Measurements from ENCODE around the gene RSPH1.

Gene RSPH1

DNA sequence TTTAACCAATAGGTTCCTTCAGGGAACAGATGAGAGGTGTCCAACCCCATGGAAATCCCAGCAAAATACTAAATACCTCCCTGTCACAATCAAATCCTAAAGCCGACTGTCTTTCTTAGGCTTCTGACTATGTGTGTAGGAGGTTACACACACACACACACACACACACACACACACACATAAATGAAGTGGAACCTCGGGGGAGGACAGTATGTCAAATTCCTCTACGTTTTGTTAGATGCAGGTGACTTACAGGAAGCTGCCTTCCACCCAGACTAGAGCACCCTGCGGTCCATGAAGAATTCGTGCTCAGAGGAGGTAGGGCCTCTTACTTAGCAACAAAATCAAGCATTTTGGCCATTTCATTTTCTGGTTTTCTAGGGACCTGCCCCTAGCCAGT is 16.4 kb downstream of the RSPH1 start:
- no peak overlapping the region for H3K4me3 ChIP-seq (ENCODE audit: low read depth, low read length)
- in situ Hi-C loops (cut with HindIII; ENCODE audit: low sequenced_read_pairs) = no loop called here
- no peak for TF ChIP-seq CTCF (IDR thresholded peaks at IDR 0.05; ENCODE audit: low read depth, low read length, missing control alignments)
- DNase-seq (ENCODE audit: low read depth) = no peak

DNA sequence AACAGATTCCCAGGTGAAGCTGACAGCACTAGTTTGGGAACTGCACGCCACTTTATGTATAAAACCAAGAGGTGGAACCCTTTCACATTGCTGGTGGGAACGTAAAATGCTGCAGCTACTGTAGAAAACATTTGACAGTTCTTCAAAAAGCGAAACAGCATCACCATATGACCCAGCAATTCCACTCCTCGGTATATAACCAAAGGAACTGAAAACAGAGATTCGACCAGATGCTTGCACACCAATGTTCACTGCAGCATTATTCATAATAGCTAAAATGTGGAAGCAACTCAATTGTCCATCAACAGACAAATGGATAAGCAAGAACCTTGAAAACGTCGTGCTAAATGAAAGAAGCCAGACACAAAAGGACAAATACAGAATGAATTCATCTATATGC is 17.5 kb downstream of the RSPH1 start:
- no peak for DNase-seq (ENCODE audit: low read depth)
- in situ Hi-C loops (cut with HindIII; ENCODE audit: low sequenced_read_pairs) = no loop called here
- no peak overlapping the region for H3K4me3 ChIP-seq (ENCODE audit: low read depth, low read length)
- no peak for TF ChIP-seq CTCF (IDR thresholded peaks at IDR 0.05; ENCODE audit: low read depth, low read length, missing control alignments)

DNA sequence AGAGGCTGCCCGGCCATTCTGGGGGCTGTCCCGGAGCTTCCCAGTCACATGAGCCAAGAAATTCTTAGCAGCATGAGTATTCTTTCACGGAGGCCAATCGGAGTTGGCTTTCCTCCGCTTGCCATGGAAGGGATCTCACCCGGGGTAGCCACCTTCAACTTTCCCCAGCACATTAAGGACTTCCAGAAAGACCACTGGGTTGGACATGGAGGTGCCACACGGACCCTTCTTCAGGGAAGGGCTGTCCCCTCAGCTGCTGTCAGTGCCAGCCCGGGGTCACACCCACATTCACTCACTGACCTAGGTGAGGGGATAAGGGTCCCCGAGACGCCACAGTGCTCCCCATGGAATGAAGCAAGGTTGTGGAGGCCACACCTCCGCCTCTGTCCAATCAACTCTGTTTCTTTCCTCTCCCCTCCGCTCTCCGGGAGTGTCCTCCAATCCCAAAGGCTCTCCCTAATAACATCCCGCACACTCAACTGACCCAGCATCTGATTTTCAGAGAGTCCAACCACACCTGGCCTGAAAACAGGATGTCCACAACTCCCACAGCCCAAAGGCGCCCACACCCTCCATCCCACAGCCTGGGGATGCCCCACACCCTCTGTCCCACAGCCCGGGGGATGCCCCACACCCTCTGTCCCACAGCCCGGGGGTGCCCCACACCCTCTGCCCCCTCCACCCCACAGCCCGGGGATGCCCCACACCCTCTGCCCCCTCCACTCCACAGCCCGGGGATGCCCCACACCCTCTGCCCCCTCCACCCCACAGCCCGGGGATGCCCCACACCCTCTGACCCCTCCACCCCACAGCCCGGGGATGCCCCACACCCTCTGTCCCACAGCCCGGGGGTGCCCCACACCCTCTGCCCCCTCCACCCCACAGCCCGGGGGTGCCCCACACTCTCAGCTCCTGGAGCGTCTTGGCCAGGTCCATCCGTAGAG is 19.4 kb downstream of the RSPH1 start:
- in situ Hi-C loops (cut with HindIII; ENCODE audit: low sequenced_read_pairs) = no loop called here
- DNase-seq (ENCODE audit: low read depth) = no peak

GRCh38 chr21:42475526-42476387 is 20.3 kb downstream of the RSPH1 start:
- in situ Hi-C loops (cut with HindIII; ENCODE audit: low sequenced_read_pairs) = no loop called here
- no peak overlapping the region for H3K4me3 ChIP-seq (ENCODE audit: low read depth, low read length)
- TF ChIP-seq CTCF (IDR thresholded peaks at IDR 0.05; ENCODE audit: low read depth, low read length, missing control alignments) = no peak
- no peak for DNase-seq (ENCODE audit: low read depth)

More for the DNA sequence above, 19.4 kb downstream of the RSPH1 start:
- H3K4me3 ChIP-seq (ENCODE audit: low read depth, low read length) = no peak overlapping the region
- no peak for TF ChIP-seq CTCF (IDR thresholded peaks at IDR 0.05; ENCODE audit: low read depth, low read length, missing control alignments)

- no peak for TF ChIP-seq CTCF (IDR thresholded peaks at IDR 0.05; ENCODE audit: low read depth, low read length, missing control alignments)
- no peak for DNase-seq (ENCODE audit: low read depth)
- in situ Hi-C loops (cut with HindIII; ENCODE audit: low sequenced_read_pairs) = no loop called here
- H3K4me3 ChIP-seq (ENCODE audit: low read depth, low read length) = no peak overlapping the region
Observed at GRCh38 chr21:42475036-42475435, 21.0 kb downstream of the RSPH1 start.

DNA sequence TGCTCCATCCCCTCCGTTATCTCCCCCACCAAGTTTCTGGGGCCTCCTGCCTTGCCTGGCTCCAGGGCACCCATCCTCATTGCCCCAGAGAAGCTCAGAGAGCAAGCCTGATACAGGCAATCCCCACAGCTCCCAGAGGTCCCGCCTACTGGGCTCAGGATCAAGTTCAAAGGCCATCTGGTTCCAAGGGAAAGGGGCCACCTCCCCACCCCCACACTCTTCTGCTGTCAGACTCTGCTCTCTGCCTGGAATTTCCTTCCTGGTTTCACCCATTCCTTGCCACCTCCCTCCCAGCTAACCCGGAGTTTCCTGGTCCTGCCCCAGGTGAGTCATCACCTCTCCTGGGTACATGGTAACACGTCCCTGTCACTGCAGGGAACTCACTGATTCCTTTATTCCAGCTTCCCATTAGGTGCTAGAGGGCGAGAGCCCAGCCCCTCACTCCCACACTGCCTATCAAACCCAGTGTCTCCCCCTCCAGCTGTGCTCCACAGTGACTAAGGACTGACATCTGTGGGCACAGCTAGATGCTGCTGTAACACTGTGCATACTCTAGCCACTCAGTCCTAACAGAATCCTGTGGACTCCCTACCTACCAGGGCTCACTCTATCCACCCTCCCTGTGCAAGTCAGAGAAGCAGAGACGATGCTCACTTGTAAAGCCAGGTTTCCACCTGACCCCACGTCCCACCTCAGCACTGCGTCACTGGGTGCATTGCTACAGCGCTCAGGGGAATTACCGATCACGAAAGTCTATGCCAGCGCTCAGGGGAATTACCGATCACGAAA is 21.8 kb downstream of the RSPH1 start:
- H3K4me3 ChIP-seq (ENCODE audit: low read depth, low read length) = no peak overlapping the region
- no peak for DNase-seq (ENCODE audit: low read depth)
- in situ Hi-C loops (cut with HindIII; ENCODE audit: low sequenced_read_pairs) = no loop called here
- TF ChIP-seq CTCF (IDR thresholded peaks at IDR 0.05; ENCODE audit: low read depth, low read length, missing control alignments) = no peak

Measured in astrocyte of the cerebellum (primary cell).